Stomach (tissue), 9 donors: ENCODE results near the gene SKOR1. TPM values are rescaled to one million over a fixed set of nuclear protein-coding genes. Genes with fewer than 3 reads are reported as not detected.

Experiments
- DNase-seq, 2 donors: peaks; one replicate each; pipeline versions ENCODE4 v3.0.0 to v3.0.0-alpha.2; 2013 to 2019
- H3K27ac ChIP-seq, 5 donors: fragments of 200-600 bp in 4 of 5; sonication (generic) in 4 of 5; one replicate each; pipeline ENCODE4 v1.5.1; 2013 to 2019; ENCODE audit warnings: mild to moderate bottlenecking in 1 of 5, moderate library complexity in 1 of 5
- H3K27me3 ChIP-seq, 3 donors: fragments of 200-600 bp; sonication (generic); one replicate each; pipeline ENCODE4 v1.5.1; 2017 to 2019; ENCODE audit warnings: mixed run types in 1 of 3
- H3K36me3 ChIP-seq, 4 donors: fragments of 200-600 bp; sonication (generic); 1 replicate in 3 of 4; 2 replicates in 1 of 4; pipeline ENCODE4 v1.5.1; 2016 to 2019
- H3K4me1 ChIP-seq, 4 donors: fragments of 200-600 bp; sonication (generic); one replicate each; pipeline ENCODE4 v1.5.1; 2016 to 2019
- H3K4me3 ChIP-seq, 4 donors: fragments of 200-600 bp; sonication (generic) in 3 of 4; one replicate each; pipeline ENCODE4 v1.5.1; 2016 to 2019; ENCODE audit warnings: mild to moderate bottlenecking in 1 of 4
- H3K9me3 ChIP-seq, 4 donors: fragments of 200-600 bp; sonication (generic); one replicate each; pipeline ENCODE4 v1.5.1; 2016 to 2019
- EP300 ChIP-seq: sonication (generic); formaldehyde crosslinking; IDR thresholded peaks from one replicate; pipeline ENCODE4 v1.6.1; 2017; ENCODE audit warnings: antibody characterized with exemption
- POLR2A ChIP-seq, 4 donors: fragments of 450-650 bp; IDR thresholded peaks; one replicate each; pipeline ENCODE4 v1.6.1; 2016; ENCODE audit warnings: antibody characterized with exemption in 4 of 4, control low read depth in 2 of 4, mild to moderate bottlenecking in 1 of 4, moderate library complexity in 1 of 4
- POLR2AphosphoS5 ChIP-seq, 3 donors: sonication (generic); formaldehyde crosslinking; IDR thresholded peaks; one replicate each; pipeline ENCODE4 v1.6.1; 2016; ENCODE audit warnings: antibody characterized with exemption in 3 of 3
- WGBS, 5 donors: extraction: QIAGEN DNeasy Blood & Tissue Kit in 3 of 5; methylation state at CpG; one replicate each; pipeline versions ENCODE4 v1.1.5 to v1.1.7; 2013 to 2018; 5-methylcytosine and 5-hydroxymethylcytosine counted together
- intact Hi-C: fragments of 100-400 bp; cut with DNase I; formaldehyde crosslinking; loops from one replicate; pipeline ENCODE4 v1.15.1; 2023; ENCODE audit warnings: low total_unique reads
- polyA plus RNA-seq, 3 donors: library from polyadenylated mRNA; stranded (reverse); fragments of 200-250 nt; gene quantifications; one replicate each; pipeline ENCODE4 v1.2.3, GENCODE V29; 2013
- total RNA-seq, 5 donors: library from RNA; depleted of rRNA; stranded (reverse); fragments of >200 nt; gene quantifications; one replicate each; pipeline versions ENCODE4 v1.1.0 to v1.2.3, GENCODE V29; 2014 to 2016
- TF ChIP-seq, protein P1 (sequence below), 7 experiments: fragments of 450-650 bp in 4 of 7; fragments of 200-600 bp in 3 of 7; sonication (generic) in 3 of 7; IDR thresholded peaks; one replicate each; pipeline ENCODE4 v1.5.1; 2016 to 2019; ENCODE audit warnings: antibody characterized with exemption in 7 of 7, control low read depth in 2 of 7, mild to moderate bottlenecking in 1 of 7
- donor health status: healthy with polysubstance abuse.
- donor health status: Bipolar disorder and iron deficiency.
- donor health status: healthy.

SKOR1 gene
- total and polyA plus RNA-seq, 8 donors: 0.14 to 5.8 (median 0.69) TPM; not detected in 2

- Histone ChIP-seq H3K4me1 (peaks cover 49 to 84% (median 75%) of the 10 kb centered on the region in 4 donors), H3K36me3 (no peaks in the 10 kb centered on the region), H3K27ac (no peak overlapping the region), H3K9me3 (peaks cover 0 to 11% (median 0%) of the 10 kb centered on the region in 4 donors), H3K27me3 (peaks cover 88 to 100% (median 99%) of the 10 kb centered on the region in 3 donors), H3K4me3 (peak overlapping the region; percentile 3 to 33 (median 14))
- intact Hi-C loops: no loop called here
- WGBS, 5 donors: 2 to 7% (median 5%) methylated on average over 7 to 91 of the region's 91 CpGs
- TF ChIP-seq EP300 (no peak), POLR2AphosphoS5 (IDR thresholded peaks at IDR 0.05) (no peak), POLR2A (IDR thresholded peaks at IDR 0.05) (no peak)
- TF ChIP-seq, protein P1, sequence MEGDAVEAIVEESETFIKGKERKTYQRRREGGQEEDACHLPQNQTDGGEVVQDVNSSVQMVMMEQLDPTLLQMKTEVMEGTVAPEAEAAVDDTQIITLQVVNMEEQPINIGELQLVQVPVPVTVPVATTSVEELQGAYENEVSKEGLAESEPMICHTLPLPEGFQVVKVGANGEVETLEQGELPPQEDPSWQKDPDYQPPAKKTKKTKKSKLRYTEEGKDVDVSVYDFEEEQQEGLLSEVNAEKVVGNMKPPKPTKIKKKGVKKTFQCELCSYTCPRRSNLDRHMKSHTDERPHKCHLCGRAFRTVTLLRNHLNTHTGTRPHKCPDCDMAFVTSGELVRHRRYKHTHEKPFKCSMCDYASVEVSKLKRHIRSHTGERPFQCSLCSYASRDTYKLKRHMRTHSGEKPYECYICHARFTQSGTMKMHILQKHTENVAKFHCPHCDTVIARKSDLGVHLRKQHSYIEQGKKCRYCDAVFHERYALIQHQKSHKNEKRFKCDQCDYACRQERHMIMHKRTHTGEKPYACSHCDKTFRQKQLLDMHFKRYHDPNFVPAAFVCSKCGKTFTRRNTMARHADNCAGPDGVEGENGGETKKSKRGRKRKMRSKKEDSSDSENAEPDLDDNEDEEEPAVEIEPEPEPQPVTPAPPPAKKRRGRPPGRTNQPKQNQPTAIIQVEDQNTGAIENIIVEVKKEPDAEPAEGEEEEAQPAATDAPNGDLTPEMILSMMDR (IDR thresholded peaks at IDR 0.05): no peak
- DNase-seq: peak in 1 of 2 donors; percentile 27
These were observed 2.4 kb downstream of the SKOR1 start for GRCh38 chr15:67827562-67828277.

DNA sequence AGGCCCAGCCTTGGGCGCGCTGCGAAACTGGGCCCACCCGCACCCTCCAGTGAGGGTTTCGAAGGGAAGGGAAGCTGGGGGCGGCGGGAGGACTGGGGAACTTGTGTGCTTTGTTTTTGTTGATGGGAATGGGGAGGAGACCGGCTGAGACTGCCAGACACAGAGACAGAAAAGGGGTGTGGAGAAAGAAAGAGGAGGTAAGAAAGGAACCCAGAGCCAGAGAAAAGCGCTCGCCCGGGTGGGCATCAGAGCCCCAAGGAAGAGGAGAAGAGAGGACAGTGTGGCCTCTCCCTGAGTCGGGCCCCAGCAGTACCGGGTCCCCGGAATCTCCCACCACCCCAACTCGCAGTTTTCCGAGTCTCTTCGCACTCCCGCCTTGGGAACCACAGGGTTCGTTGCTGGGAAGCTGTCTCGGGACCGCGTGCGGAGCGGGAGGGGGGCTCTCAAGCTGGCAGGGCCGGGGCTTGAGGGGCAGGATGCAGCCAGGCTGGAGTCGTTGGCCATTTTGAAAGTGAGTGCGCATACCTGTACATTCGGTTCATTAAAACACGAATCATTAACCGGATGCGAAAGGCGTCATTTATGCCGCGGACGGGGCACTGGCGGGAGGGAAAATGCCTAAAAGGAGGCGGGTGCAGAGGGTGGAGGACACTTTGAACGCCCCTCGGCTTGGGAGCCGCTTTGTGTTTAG, 3.1 kb downstream of the SKOR1 start:
- H3K36me3 ChIP-seq: no peaks in the 10 kb centered on the region
- TF ChIP-seq, protein P1 (IDR thresholded peaks at IDR 0.05): no peak
- TF ChIP-seq EP300 (no peak), POLR2AphosphoS5 (IDR thresholded peaks at IDR 0.05) (no peak), POLR2A (IDR thresholded peaks at IDR 0.05) (no peak)
- H3K27me3 ChIP-seq: peaks cover 90 to 100% (median 99%) of the 10 kb centered on the region in 3 donors
- DNase-seq: no peak
- H3K4me3 ChIP-seq: peak overlapping the region in 3 of 4 donors; percentile 7 to 33 (median 20)
- H3K9me3 ChIP-seq: peaks cover 0 to 11% (median 0%) of the 10 kb centered on the region in 4 donors
- peaks cover 49 to 84% (median 75%) of the 10 kb centered on the region in 4 donors for H3K4me1 ChIP-seq
- WGBS, 5 donors: 4 to 7% (median 5%) methylated on average over 40 of the region's 40 CpGs
- no peak overlapping the region for H3K27ac ChIP-seq
- intact Hi-C loops: no loop called here

DNA sequence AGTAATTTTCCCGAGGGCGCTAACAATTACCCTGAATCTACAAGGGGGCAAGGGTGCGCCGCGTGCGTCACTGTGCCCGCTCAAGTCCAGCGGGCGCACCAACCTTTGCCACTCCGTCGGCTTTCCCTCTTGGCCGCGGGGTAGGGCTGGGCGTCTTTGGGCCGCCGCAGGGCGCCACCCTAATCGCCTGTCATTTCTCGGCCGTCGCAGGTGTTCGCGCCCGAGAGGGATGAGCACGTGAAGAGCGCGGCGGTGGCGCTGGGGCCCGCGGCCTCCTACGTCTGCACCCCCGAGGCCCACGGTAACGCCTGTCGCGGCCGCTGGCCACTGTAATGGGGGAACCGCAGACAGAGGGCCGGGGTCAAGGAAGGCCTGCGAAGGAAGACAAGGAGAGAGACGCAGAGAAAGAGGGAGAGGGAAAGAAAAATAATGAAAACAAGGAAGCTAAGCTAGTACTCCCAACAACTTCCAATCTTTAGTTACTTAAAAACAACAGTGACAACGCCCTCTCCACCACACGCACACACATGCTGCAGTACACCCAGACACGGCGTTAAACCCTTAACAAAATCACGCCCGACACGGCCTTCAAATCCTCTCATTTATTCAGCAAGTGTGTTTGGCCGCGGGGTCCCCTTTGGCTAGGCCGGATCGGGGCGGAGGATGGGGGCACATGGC, 3.8 kb downstream of the SKOR1 start:
- H3K27me3 ChIP-seq: peaks cover 90 to 100% (median 99%) of the 10 kb centered on the region in 3 donors

More for the DNA sequence above, 3.8 kb downstream of the SKOR1 start:
- TF ChIP-seq POLR2A (IDR thresholded peaks at IDR 0.05) (no peak), POLR2AphosphoS5 (IDR thresholded peaks at IDR 0.05) (no peak), EP300 (no peak)
- TF ChIP-seq, protein P1 (IDR thresholded peaks at IDR 0.05): no peak
- 6 to 12% (median 7%) methylated on average over 32 to 54 of the region's 54 CpGs for WGBS, 5 donors
- Histone ChIP-seq H3K36me3 (no peaks in the 10 kb centered on the region), H3K27ac (no peak overlapping the region), H3K9me3 (peaks cover 0 to 11% (median 0%) of the 10 kb centered on the region in 4 donors), H3K4me3 (peak overlapping the region in 2 of 4 donors; percentile 20 to 33), H3K4me1 (peaks cover 53 to 84% (median 75%) of the 10 kb centered on the region in 4 donors)
- DNase-seq: peak in 1 of 2 donors; percentile 39
- intact Hi-C loops: no loop called here
